ENCODE data around the gene PPP2R5D. TPM values are rescaled to one million over a fixed set of nuclear protein-coding genes. Genes with fewer than 3 reads are reported as not detected.

Gene PPP2R5D
- total and polyA plus RNA-seq, 12 donors, result 23.9 to 47.1 (median 31.8) TPM

DNA sequence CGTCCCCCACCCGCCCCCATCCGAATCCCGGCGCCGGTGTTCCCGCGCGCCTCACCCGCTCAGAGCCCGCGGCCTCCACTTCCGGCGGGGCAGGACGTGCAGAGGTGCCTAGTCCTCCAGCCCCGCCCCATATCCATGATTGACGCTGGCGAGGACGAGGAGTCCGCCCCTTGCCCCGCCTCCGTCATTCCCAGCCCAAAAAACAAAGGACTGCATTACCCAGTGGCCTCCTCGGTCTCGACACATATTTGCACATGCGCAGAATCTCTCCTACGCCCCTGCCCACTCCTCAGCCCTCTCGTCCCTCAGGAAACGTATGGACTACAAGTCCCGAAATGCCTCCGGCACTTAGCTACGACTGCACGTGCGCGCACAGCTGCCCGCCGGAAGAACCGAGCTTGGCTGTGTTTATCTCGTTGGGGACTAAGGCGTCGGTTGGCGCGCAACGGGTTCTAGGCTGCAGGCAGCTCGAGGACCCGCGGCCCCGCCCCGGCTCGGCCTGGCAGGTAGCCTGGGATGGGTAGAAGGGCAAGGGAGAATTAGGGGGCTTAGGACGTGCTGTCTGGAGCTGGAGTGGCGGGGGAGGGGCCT, 29.6 kb downstream of the PPP2R5D start, which contains the start of the genes KLHDC3 and MEA1:
TSS of gene KLHDC3 (plus strand) at position 407 of the 591 bp plus-strand sequence. CDS start 2,944 bp downstream, outside the sequence.
TSS of gene MEA1 (minus strand) at position 104 of the 591 bp plus-strand sequence. CDS start 133 bp downstream, outside the sequence.
- no peaks in the 10 kb centered on the region for H3K9me3 ChIP-seq
- intact Hi-C loops (cut with DNase I), result loop anchor here in 6 of 10 donors (1.0 to 5.0 kb wide), 8 partner anchors 38 to 158 kb away; partner anchors contain the start of genes KLC4 (in 3 of the 6), MRPL2 (in 3 of the 6), CUL7 (in 2 of the 6) and SRF (in 2 of the 6)
- ATAC-seq (peak; percentile 92 to 97 (median 96)), DNase-seq (peak; percentile 97 to 99)
- H3K27ac ChIP-seq, result peak within 1 kb of the TSS; percentile 47 to 90 (median 87)
- H3K4me3 ChIP-seq, result peak within 1 kb of the TSS; percentile 65 to 85 (median 76)
- TF ChIP-seq, protein P1, sequence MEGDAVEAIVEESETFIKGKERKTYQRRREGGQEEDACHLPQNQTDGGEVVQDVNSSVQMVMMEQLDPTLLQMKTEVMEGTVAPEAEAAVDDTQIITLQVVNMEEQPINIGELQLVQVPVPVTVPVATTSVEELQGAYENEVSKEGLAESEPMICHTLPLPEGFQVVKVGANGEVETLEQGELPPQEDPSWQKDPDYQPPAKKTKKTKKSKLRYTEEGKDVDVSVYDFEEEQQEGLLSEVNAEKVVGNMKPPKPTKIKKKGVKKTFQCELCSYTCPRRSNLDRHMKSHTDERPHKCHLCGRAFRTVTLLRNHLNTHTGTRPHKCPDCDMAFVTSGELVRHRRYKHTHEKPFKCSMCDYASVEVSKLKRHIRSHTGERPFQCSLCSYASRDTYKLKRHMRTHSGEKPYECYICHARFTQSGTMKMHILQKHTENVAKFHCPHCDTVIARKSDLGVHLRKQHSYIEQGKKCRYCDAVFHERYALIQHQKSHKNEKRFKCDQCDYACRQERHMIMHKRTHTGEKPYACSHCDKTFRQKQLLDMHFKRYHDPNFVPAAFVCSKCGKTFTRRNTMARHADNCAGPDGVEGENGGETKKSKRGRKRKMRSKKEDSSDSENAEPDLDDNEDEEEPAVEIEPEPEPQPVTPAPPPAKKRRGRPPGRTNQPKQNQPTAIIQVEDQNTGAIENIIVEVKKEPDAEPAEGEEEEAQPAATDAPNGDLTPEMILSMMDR (IDR thresholded peaks at IDR 0.05), result no peak
- peaks cover 0 to 59% (median 19%) of the 10 kb centered on the region in 9 donors for H3K36me3 ChIP-seq
- 0 to 1% methylated on average over 51 of the region's 51 CpGs for WGBS, 2 donors
- no peaks in the 10 kb centered on the region for H3K27me3 ChIP-seq
- peaks cover 12 to 63% (median 50%) of the 10 kb centered on the region in 9 donors for H3K4me1 ChIP-seq

- no peaks in the 10 kb centered on the region for H3K9me3 ChIP-seq
- H3K4me3 ChIP-seq, result peak overlapping the region; percentile 65 to 85 (median 76)
- no peak for ATAC-seq
- H3K27ac ChIP-seq, result peak overlapping the region; percentile 47 to 90 (median 87)
- H3K4me1 ChIP-seq, result peaks cover 11 to 61% (median 50%) of the 10 kb centered on the region in 9 donors
- intact Hi-C loops (cut with DNase I), result loop anchor here in 6 of 10 donors (2.0 to 5.0 kb wide), 7 partner anchors 38 to 158 kb away; partner anchors contain the start of genes CUL7 (in 2 of the 6), KLC4 (in 2 of the 6), MRPL2 (in 2 of the 6) and SRF (in 2 of the 6)
- DNase-seq, result no peak
- TF ChIP-seq, protein P1 (IDR thresholded peaks at IDR 0.05), result no peak
- peaks cover 0 to 59% (median 23%) of the 10 kb centered on the region in 9 donors for H3K36me3 ChIP-seq
- no peaks in the 10 kb centered on the region for H3K27me3 ChIP-seq
- WGBS, 2 donors, result 0 to 1% methylated on average over 7 of the region's 7 CpGs
Measured at GRCh38 chr6:43014434-43014909, 30.1 kb downstream of the PPP2R5D start.

DNA sequence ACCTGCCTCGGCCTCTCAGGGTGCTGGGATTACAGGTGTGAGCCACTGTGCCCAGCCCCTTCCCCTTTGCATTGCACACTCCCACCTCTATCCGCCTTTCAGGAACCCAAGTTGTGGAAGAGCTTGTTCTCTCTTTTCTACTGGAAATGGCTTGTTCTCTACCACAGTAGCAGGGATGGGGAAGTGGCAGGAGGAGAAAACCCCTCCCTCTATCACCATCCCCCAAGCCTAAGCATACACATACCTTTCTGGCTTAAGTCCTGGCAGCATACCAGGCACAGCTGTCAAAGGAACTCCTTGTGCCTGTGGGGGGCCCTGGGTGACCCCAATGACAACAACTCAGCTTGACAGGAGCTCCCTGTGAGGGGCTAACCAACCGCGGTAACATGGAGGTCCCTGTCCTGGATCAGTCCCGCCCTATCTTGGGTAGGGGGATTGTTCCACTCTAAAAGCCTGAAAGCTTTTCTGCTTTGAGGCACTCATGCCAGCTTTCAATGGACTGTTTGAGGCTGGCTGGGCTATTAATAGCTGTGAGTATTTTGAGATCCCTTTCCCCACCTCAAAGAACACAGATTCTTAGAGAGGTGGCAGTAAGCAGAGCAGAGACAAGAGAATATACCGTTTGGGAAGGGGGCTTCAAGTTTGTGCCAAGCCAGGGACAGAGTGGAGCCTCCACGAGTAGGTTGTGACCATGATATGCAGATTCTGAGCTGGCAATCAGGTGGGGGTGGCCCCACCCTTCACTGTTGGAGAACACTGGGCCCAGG, 32.0 kb downstream of the PPP2R5D start:
- TF ChIP-seq, protein P1 (IDR thresholded peaks at IDR 0.05), result no peak
- H3K27ac ChIP-seq, result peak overlapping the region; percentile 61 to 90 (median 87)
- peak in 4 of 8 donors; percentile 6 to 25 (median 20) for ATAC-seq
- DNase-seq, result peak in 1 of 2 donors; percentile 29
- intact Hi-C loops (cut with DNase I), result loop anchor here in 3 of 10 donors (5.0 kb wide), 2 partner anchors 36 to 39 kb away; partner anchors contain the start of genes CUL7 (in 2 of the 3) and PEX6 (in 1 of the 3)
- no peaks in the 10 kb centered on the region for H3K27me3 ChIP-seq
- H3K4me1 ChIP-seq, result peaks cover 10 to 76% (median 58%) of the 10 kb centered on the region in 9 donors
- no peaks in the 10 kb centered on the region for H3K9me3 ChIP-seq
- peak overlapping the region in 8 of 10 donors; percentile 12 to 77 (median 73) for H3K4me3 ChIP-seq
- 43 to 57% methylated on average over 7 of the region's 7 CpGs for WGBS, 2 donors
- H3K36me3 ChIP-seq, result peaks cover 0 to 56% (median 16%) of the 10 kb centered on the region in 9 donors

Measured in heart right ventricle (tissue), 16 donors.